Measurements from ENCODE around the gene EME2. TPM values are rescaled to one million over a fixed set of nuclear protein-coding genes. Genes with fewer than 3 reads are reported as not detected.

The EME2 gene
- total and polyA plus RNA-seq, 7 donors = 2.6 to 11.3 (median 5.2) TPM

GRCh38 chr16:1791256-1791942 lies 18.8 kb downstream of the EME2 start:
- H3K27ac ChIP-seq = no peak overlapping the region
- DNase-seq (no peak), ATAC-seq (no peak)
- no peaks in the 10 kb centered on the region for H3K4me1 ChIP-seq
- 92 to 94% (median 94%) methylated on average over 50 to 53 of the region's 53 CpGs for WGBS, 3 donors
- H3K36me3 ChIP-seq (ENCODE audit: insufficient read depth in 1 of 2, low read depth in 1 of 2) = peaks cover 0 to 51% of the 10 kb centered on the region in 2 donors
- H3K4me3 ChIP-seq = no peak overlapping the region
- no peak for TF ChIP-seq CTCF (IDR thresholded peaks at IDR 0.05)
- no peaks in the 10 kb centered on the region for H3K27me3 ChIP-seq (ENCODE audit: insufficient read depth in 3 of 3, low read length in 2 of 3)
- intact Hi-C loops (cut with DNase I) = no loop called here
- no peaks in the 10 kb centered on the region for H3K9me3 ChIP-seq

GRCh38 chr16:1791943-1792812 lies 19.6 kb downstream of the EME2 start:
- intact Hi-C loops (cut with DNase I) = no loop called here
- Histone ChIP-seq H3K36me3 (ENCODE audit: insufficient read depth in 1 of 2, low read depth in 1 of 2) (peaks cover 0 to 43% of the 10 kb centered on the region in 2 donors), H3K27me3 (ENCODE audit: insufficient read depth in 3 of 3, low read length in 2 of 3) (no peaks in the 10 kb centered on the region), H3K4me3 (no peak overlapping the region), H3K27ac (no peak overlapping the region), H3K4me1 (no peaks in the 10 kb centered on the region), H3K9me3 (no peaks in the 10 kb centered on the region)
- 83 to 88% (median 85%) methylated on average over 53 to 59 of the region's 59 CpGs for WGBS, 3 donors
- DNase-seq = no peak
- TF ChIP-seq CTCF (IDR thresholded peaks at IDR 0.05) = no peak
- no peak for ATAC-seq

- 76 to 89% (median 83%) methylated on average over 23 to 33 of the region's 33 CpGs for WGBS, 3 donors
- Histone ChIP-seq H3K9me3 (no peaks in the 10 kb centered on the region), H3K27me3 (ENCODE audit: insufficient read depth in 3 of 3, low read length in 2 of 3) (no peaks in the 10 kb centered on the region), H3K27ac (no peak overlapping the region), H3K36me3 (ENCODE audit: insufficient read depth in 1 of 2, low read depth in 1 of 2) (peaks cover 0 to 35% of the 10 kb centered on the region in 2 donors), H3K4me1 (no peaks in the 10 kb centered on the region), H3K4me3 (no peak overlapping the region)
- no peak for ATAC-seq
- intact Hi-C loops (cut with DNase I) = no loop called here
- peak in 1 of 2 donors; percentile 16 for DNase-seq
- TF ChIP-seq CTCF (IDR thresholded peaks at IDR 0.05) = no peak
Measured at GRCh38 chr16:1792836-1793577, 20.4 kb downstream of the EME2 start.

GRCh38 chr16:1793578-1794220 lies 21.1 kb downstream of the EME2 start, which contains the start of gene IGFALS:
IGFALS (minus strand) TSS chr16:1793705; CDS start chr16:1793652, 53 bp downstream.
- ATAC-seq (peak in 2 of 4 donors; percentile 10 to 18), DNase-seq (peak in 1 of 2 donors; percentile 9)
- Histone ChIP-seq H3K36me3 (ENCODE audit: insufficient read depth in 1 of 2, low read depth in 1 of 2) (peaks cover 0 to 28% of the 10 kb centered on the region in 2 donors), H3K27me3 (ENCODE audit: insufficient read depth in 3 of 3, low read length in 2 of 3) (no peaks in the 10 kb centered on the region), H3K27ac (no peak within 1 kb of the TSS), H3K4me1 (no peaks in the 10 kb centered on the region), H3K4me3 (no peak within 1 kb of the TSS), H3K9me3 (no peaks in the 10 kb centered on the region)
- intact Hi-C loops (cut with DNase I) = no loop called here
- TF ChIP-seq CTCF (IDR thresholded peaks at IDR 0.05) = no peak
- 46 to 53% (median 50%) methylated on average over 25 to 28 of the region's 28 CpGs for WGBS, 3 donors

All from psoas muscle (tissue), 8 donors.